Stimulated activated CD8-positive, alpha-beta memory T cell treated with anti-CD3 and anti-CD28 coated beads, Interleukin-2, amount 100 ng/mL, for 1 hour (primary cell): ENCODE results near the gene CDK8.
"Not testable (repeated sequence)": the region's sequence is repeated elsewhere in the genome, so short reads cannot be mapped to it uniquely, and the experiment has no call there.

ENCODE experiments used
- DNase-seq, 2 donors: peaks; one replicate each; pipeline ENCODE4 v3.0.0-alpha.2; 2020; ENCODE audit warnings: low read depth in 2 of 2

Gene CDK8

GRCh38 chr13:26316095-26316494 lies 62.2 kb downstream of the CDK8 start:
- not testable (repeated sequence) for DNase-seq

GRCh38 chr13:26320766-26321165 lies 66.8 kb downstream of the CDK8 start:
- DNase-seq = no peak

- DNase-seq = no peak
Measured at GRCh38 chr13:26323127-26323526, 69.2 kb downstream of the CDK8 start.

- DNase-seq = no peak
Measured at GRCh38 chr13:26323764-26324163, 69.8 kb downstream of the CDK8 start.

GRCh38 chr13:26324294-26324693 lies 70.4 kb downstream of the CDK8 start:
- DNase-seq = no peak

- no peak for DNase-seq
Measured at GRCh38 chr13:26324867-26325266, 70.9 kb downstream of the CDK8 start.

- no peak for DNase-seq
Measured at GRCh38 chr13:26325876-26326275, 71.9 kb downstream of the CDK8 start.

GRCh38 chr13:26326562-26326961 lies 72.6 kb downstream of the CDK8 start:
- no peak for DNase-seq

- no peak for DNase-seq
Measured at GRCh38 chr13:26327940-26328725, 74.2 kb downstream of the CDK8 start.

GRCh38 chr13:26335158-26335557 lies 81.2 kb downstream of the CDK8 start:
- no peak for DNase-seq

- no peak for DNase-seq
Measured at GRCh38 chr13:26340807-26341206, 86.9 kb downstream of the CDK8 start.

- DNase-seq = no peak
Measured at GRCh38 chr13:26342898-26343297, 89.0 kb downstream of the CDK8 start.

- no peak for DNase-seq
Measured at GRCh38 chr13:26343816-26344215, 89.9 kb downstream of the CDK8 start.

GRCh38 chr13:26344980-26345379 lies 91.1 kb downstream of the CDK8 start:
- no peak for DNase-seq

- no peak for DNase-seq
Measured at GRCh38 chr13:26348966-26349365, 95.0 kb downstream of the CDK8 start.

GRCh38 chr13:26362261-26362660 lies 108.3 kb downstream of the CDK8 start:
- DNase-seq = no peak

GRCh38 chr13:26370553-26370952 lies 116.6 kb downstream of the CDK8 start:
- no peak for DNase-seq

- no peak for DNase-seq
Measured at GRCh38 chr13:26372747-26373146, 118.8 kb downstream of the CDK8 start.

GRCh38 chr13:26376430-26376829 lies 122.5 kb downstream of the CDK8 start:
- no peak for DNase-seq

GRCh38 chr13:26377038-26377437 lies 123.1 kb downstream of the CDK8 start:
- DNase-seq = no peak

GRCh38 chr13:26378116-26378515 lies 124.2 kb downstream of the CDK8 start:
- DNase-seq = no peak

GRCh38 chr13:26379831-26380230 lies 125.9 kb downstream of the CDK8 start:
- DNase-seq = no peak

- DNase-seq = no peak
Measured at GRCh38 chr13:26380930-26381329, 127.0 kb downstream of the CDK8 start.

- no peak for DNase-seq
Measured at GRCh38 chr13:26382366-26382765, 128.4 kb downstream of the CDK8 start.
